ENCODE measurements around the gene KCNQ1OT1.

- no peak for TF ChIP-seq CTCF (IDR thresholded peaks at IDR 0.05; ENCODE audit: low read depth, low read length)
- no peak for TF ChIP-seq EZH2phosphoT487 (IDR thresholded peaks at IDR 0.05; ENCODE audit: low read depth)
Measured at GRCh38 chr11:2625183-2625582, 74.6 kb downstream of the KCNQ1OT1 start.

All from OCI-LY3 (cell line).